Thymus (tissue), 11 donors: ENCODE results near the gene LPAR2. TPM values are rescaled to one million over a fixed set of nuclear protein-coding genes. Genes with fewer than 3 reads are reported as not detected.

ENCODE experiments used
- DNase-seq, 9 donors: peaks; one replicate each; pipeline ENCODE4 v3.0.0-alpha.2; 2013; ENCODE audit warnings: low spot score in 9 of 9, low read depth in 6 of 9, missing footprints in 1 of 9
- H3K27ac ChIP-seq, 2 donors: one replicate each; pipeline ENCODE4 v1.5.1; 2013; ENCODE audit warnings: control low read depth in 1 of 2, low read depth in 1 of 2, low read length in 1 of 2, mild to moderate bottlenecking in 1 of 2, moderate library complexity in 1 of 2
- H3K27me3 ChIP-seq, 2 donors: one replicate each; pipeline ENCODE4 v1.5.1; 2013; ENCODE audit warnings: low read length in 1 of 2; ENCODE audit not compliant: control insufficient read depth in 2 of 2, insufficient read depth in 1 of 2
- H3K36me3 ChIP-seq, 2 donors: one replicate each; pipeline ENCODE4 v1.5.1; 2013; ENCODE audit warnings: low read length in 1 of 2, mild to moderate bottlenecking in 1 of 2, moderate library complexity in 1 of 2; ENCODE audit not compliant: control insufficient read depth in 2 of 2, insufficient read depth in 2 of 2
- H3K4me1 ChIP-seq, 2 donors: one replicate each; pipeline ENCODE4 v1.5.1; 2013; ENCODE audit warnings: low read length in 2 of 2; ENCODE audit not compliant: control insufficient read depth in 2 of 2, insufficient read depth in 2 of 2
- H3K4me3 ChIP-seq, 2 donors: one replicate each; pipeline ENCODE4 v1.5.1; 2013; ENCODE audit warnings: low read length in 2 of 2, control low read depth in 1 of 2, mild to moderate bottlenecking in 1 of 2
- H3K9me3 ChIP-seq, 2 donors: one replicate each; pipeline ENCODE4 v1.5.1; 2013; ENCODE audit warnings: low read length in 1 of 2, mild to moderate bottlenecking in 1 of 2; ENCODE audit not compliant: control insufficient read depth in 2 of 2, insufficient read depth in 1 of 2
- WGBS: extraction: QIAGEN DNeasy Blood & Tissue Kit; methylation state at CpG from one replicate; pipeline ENCODE4 v1.1.7; 2013; 5-methylcytosine and 5-hydroxymethylcytosine counted together
- polyA plus RNA-seq: library from polyadenylated mRNA; stranded (reverse); fragments of 200-250 nt; gene quantifications from one replicate; pipeline ENCODE4 v1.2.3, GENCODE V29; 2013
- total RNA-seq: library from RNA; stranded (reverse); fragments of 120-200 nt; gene quantifications from one replicate; pipeline ENCODE4 v1.2.4, GENCODE V29; 2013
- donor health status: healthy.

Gene LPAR2
- total and polyA plus RNA-seq, 2 donors: 5.9 to 53.8 TPM

GRCh38 chr19:19626516-19627472 lies 1.2 kb downstream of the LPAR2 start:
- peaks cover 21 to 31% of the 10 kb centered on the region in 2 donors for H3K36me3 ChIP-seq
- H3K4me3 ChIP-seq: peak overlapping the region; percentile 66 to 84
- H3K9me3 ChIP-seq: no peaks in the 10 kb centered on the region
- 97% methylated on average over 48 of the region's 48 CpGs for WGBS
- no peaks in the 10 kb centered on the region for H3K27me3 ChIP-seq
- H3K27ac ChIP-seq: no peak overlapping the region
- DNase-seq: no peak
- peaks cover 12 to 21% of the 10 kb centered on the region in 2 donors for H3K4me1 ChIP-seq

GRCh38 chr19:19624032-19624570 lies 3.9 kb downstream of the LPAR2 start:
- peaks cover 6 to 15% of the 10 kb centered on the region in 2 donors for H3K36me3 ChIP-seq
- no peak for DNase-seq
- H3K9me3 ChIP-seq: no peaks in the 10 kb centered on the region
- no peak overlapping the region for H3K4me3 ChIP-seq
- WGBS: 98% methylated on average over 19 of the region's 19 CpGs
- H3K4me1 ChIP-seq: peaks cover 16 to 26% of the 10 kb centered on the region in 2 donors
- H3K27ac ChIP-seq: no peak overlapping the region
- H3K27me3 ChIP-seq: no peaks in the 10 kb centered on the region

GRCh38 chr19:19623383-19623782 lies 4.6 kb downstream of the LPAR2 start:
- Histone ChIP-seq H3K4me3 (no peak overlapping the region), H3K27ac (no peak overlapping the region), H3K4me1 (peaks cover 13 to 25% of the 10 kb centered on the region in 2 donors), H3K27me3 (no peaks in the 10 kb centered on the region), H3K36me3 (peaks cover 6 to 15% of the 10 kb centered on the region in 2 donors), H3K9me3 (no peaks in the 10 kb centered on the region)
- WGBS: 97% methylated on average over 5 of the region's 5 CpGs
- no peak for DNase-seq

GRCh38 chr19:19619849-19620210 lies 8.2 kb downstream of the LPAR2 start:
- H3K27ac ChIP-seq: no peak overlapping the region
- H3K4me3 ChIP-seq: no peak overlapping the region
- 97% methylated on average over 7 of the region's 7 CpGs for WGBS
- DNase-seq: no peak
- H3K27me3 ChIP-seq: no peaks in the 10 kb centered on the region
- no peaks in the 10 kb centered on the region for H3K9me3 ChIP-seq
- H3K4me1 ChIP-seq: peaks cover 17 to 22% of the 10 kb centered on the region in 2 donors
- H3K36me3 ChIP-seq: peaks cover 6 to 12% of the 10 kb centered on the region in 2 donors

- DNase-seq: no peak
- peak overlapping the region; percentile 26 to 34 for H3K4me3 ChIP-seq
- 81% methylated on average over 21 of the region's 21 CpGs for WGBS
Measured at GRCh38 chr19:19619181-19619848, 8.7 kb downstream of the LPAR2 start.

GRCh38 chr19:19618219-19619051 lies 9.6 kb downstream of the LPAR2 start, which contains the start of gene PBX4:
Gene PBX4, minus strand, starts transcription at chr19:19618687. Its CDS starts 58 bp downstream, at chr19:19618629.
- H3K27ac ChIP-seq: peak within 1 kb of the TSS; percentile 17 to 74
- H3K36me3 ChIP-seq: peaks cover 0 to 3% of the 10 kb centered on the region in 2 donors
- peak; percentile 91 to 98 (median 97) for DNase-seq
- no peaks in the 10 kb centered on the region for H3K27me3 ChIP-seq
- H3K4me1 ChIP-seq: peaks cover 17 to 22% of the 10 kb centered on the region in 2 donors
- H3K4me3 ChIP-seq: peak within 1 kb of the TSS; percentile 66 to 82
- no peaks in the 10 kb centered on the region for H3K9me3 ChIP-seq
- 9% methylated on average over 80 of the region's 80 CpGs for WGBS

More at GRCh38 chr19:19619181-19619848, 8.7 kb downstream of the LPAR2 start:
- Histone ChIP-seq H3K36me3 (peaks cover 6 to 9% of the 10 kb centered on the region in 2 donors), H3K9me3 (no peaks in the 10 kb centered on the region), H3K4me1 (peaks cover 17 to 22% of the 10 kb centered on the region in 2 donors), H3K27ac (no peak overlapping the region), H3K27me3 (no peaks in the 10 kb centered on the region)

GRCh38 chr19:19615086-19615485 lies 12.9 kb downstream of the LPAR2 start:
- peaks cover 17 to 22% of the 10 kb centered on the region in 2 donors for H3K4me1 ChIP-seq
- H3K27me3 ChIP-seq: no peaks in the 10 kb centered on the region
- 97% methylated on average over 3 of the region's 3 CpGs for WGBS
- no peak overlapping the region for H3K27ac ChIP-seq
- H3K9me3 ChIP-seq: no peaks in the 10 kb centered on the region
- no peak for DNase-seq
- H3K36me3 ChIP-seq: peaks cover 0 to 3% of the 10 kb centered on the region in 2 donors
- H3K4me3 ChIP-seq: no peak overlapping the region

- no peak for DNase-seq
Measured at GRCh38 chr19:19613506-19613905, 14.5 kb downstream of the LPAR2 start.

More at GRCh38 chr19:19613506-19613905, 14.5 kb downstream of the LPAR2 start:
- WGBS: 95% methylated on average over 4 of the region's 4 CpGs
- Histone ChIP-seq H3K27ac (no peak overlapping the region), H3K9me3 (no peaks in the 10 kb centered on the region), H3K4me3 (no peak overlapping the region), H3K27me3 (no peaks in the 10 kb centered on the region), H3K4me1 (peaks cover 12 to 16% of the 10 kb centered on the region in 2 donors), H3K36me3 (peaks cover 0 to 3% of the 10 kb centered on the region in 2 donors)
